H1 (cell line): ENCODE measurements around the gene PDE8A. TPM values are rescaled to one million over a fixed set of nuclear protein-coding genes. Genes with fewer than 3 reads are reported as not detected.

Experiments
- CTCF ChIA-PET: fragments of 300-600 bp; sonication (Branson Sonifier 250); formaldehyde crosslinking; loops from one replicate; lab custom pipeline; 2021; ENCODE audit not compliant: partially characterized antibody; lab: Charles Lee
- POLR2A ChIA-PET: fragments of 300-600 bp; sonication (Branson Sonifier 250); formaldehyde crosslinking; loops from one replicate; lab custom pipeline; 2021; ENCODE audit warnings: inconsistent platforms; ENCODE audit not compliant: partially characterized antibody; lab: Charles Lee
- DNase-seq, 2 experiments: peaks; one replicate each; pipeline versions ENCODE4 v3.0.0 to v3.0.0-alpha.2; 2010 to 2022; ENCODE audit warnings: low spot score in 2 of 2, low read depth in 1 of 2, mixed read lengths in 1 of 2
- FAIRE-seq: peaks from 2 replicates; lab custom pipeline; 2011; peaks lifted over from hg19 to GRCh38; lab: Jason Lieb, UNC
- H2AFZ ChIP-seq: 2 replicates; pipeline ENCODE4 v1.8.1; 2012; ENCODE audit warnings: low read length, inconsistent platforms
- H2AK5ac ChIP-seq: 2 replicates; pipeline ENCODE4 v1.6.1; 2013; ENCODE audit warnings: low read depth, low read length
- H2BK120ac ChIP-seq: replicated peaks from 2 replicates; pipeline ENCODE3; 2013; ENCODE audit warnings: low read depth, low read length, inconsistent platforms
- H2BK12ac ChIP-seq: 2 replicates; pipeline ENCODE4 v1.6.1; 2013; ENCODE audit warnings: low read depth, low read length
- H2BK15ac ChIP-seq: 2 replicates; pipeline ENCODE4 v1.6.1; 2013; ENCODE audit warnings: low read length
- H2BK20ac ChIP-seq: 2 replicates; pipeline ENCODE4 v1.6.1; 2013; ENCODE audit warnings: low read length
- H2BK5ac ChIP-seq: 2 replicates; pipeline ENCODE4 v1.6.1; 2013; ENCODE audit warnings: low read depth, low read length
- H3K14ac ChIP-seq: 2 replicates; pipeline ENCODE4 v1.6.1; 2013; ENCODE audit warnings: inconsistent platforms; ENCODE audit not compliant: insufficient read length
- H3K18ac ChIP-seq: 2 replicates; pipeline ENCODE4 v1.6.1; 2013; ENCODE audit warnings: low read length; ENCODE audit errors: extremely low read depth
- H3K23ac ChIP-seq: 2 replicates; pipeline ENCODE4 v1.6.1; 2013; ENCODE audit warnings: inconsistent platforms; ENCODE audit not compliant: insufficient read length
- H3K23me2 ChIP-seq: 2 replicates; pipeline ENCODE4 v1.6.1; 2013; ENCODE audit warnings: low read depth, low read length
- H3K27ac ChIP-seq: 2 replicates; pipeline ENCODE4 v1.6.1; 2011; ENCODE audit warnings: low read depth, low read length, inconsistent platforms
- H3K27me3 ChIP-seq, 4 experiments: replicated peaks in 1 of 4; 1 replicate in 1 of 4; 2 replicates in 3 of 4; pipeline versions ENCODE4 v1.6.1 to v1.8.1; 2011 to 2013; ENCODE audit warnings: low read length in 3 of 4, mild to moderate bottlenecking in 3 of 4, inconsistent platforms in 2 of 4, mixed read lengths in 2 of 4, moderate library complexity in 1 of 4; ENCODE audit not compliant: control insufficient read depth in 3 of 4, insufficient read depth in 3 of 4; ENCODE audit errors: extremely low read depth in 1 of 4
- H3K36me3 ChIP-seq, 4 experiments: 2 replicates each; pipeline versions ENCODE4 v1.6.1 to v1.8.1; 2011 to 2013; ENCODE audit warnings: mild to moderate bottlenecking in 4 of 4, low read length in 3 of 4, moderate library complexity in 2 of 4, control low read depth in 1 of 4, inconsistent platforms in 1 of 4; ENCODE audit not compliant: insufficient read depth in 4 of 4, control insufficient read depth in 2 of 4
- H3K4ac ChIP-seq: replicated peaks from 2 replicates; pipeline ENCODE3; 2013; ENCODE audit warnings: low read length, low read depth, mixed read lengths, inconsistent platforms; ENCODE audit not compliant: insufficient read length
- H3K4me1 ChIP-seq, 4 experiments: replicated peaks in 1 of 4; 1 replicate in 1 of 4; 2 replicates in 3 of 4; pipeline versions ENCODE4 v1.6.1 to v1.8.1; 2011 to 2013; ENCODE audit warnings: low read length in 3 of 4, inconsistent platforms in 2 of 4, mixed read lengths in 1 of 4; ENCODE audit not compliant: insufficient read depth in 4 of 4, control insufficient read depth in 3 of 4
- H3K4me2 ChIP-seq, 2 experiments: 2 replicates each; pipeline versions ENCODE4 v1.6.1 to v1.8.1; 2011 to 2013; ENCODE audit warnings: low read depth in 2 of 2, low read length in 2 of 2, control low read depth in 1 of 2, inconsistent platforms in 1 of 2, mild to moderate bottlenecking in 1 of 2; ENCODE audit not compliant: insufficient read depth in 1 of 2
- H3K4me3 ChIP-seq, 4 experiments: fragments of 200-600, 300-600 bp in 1 of 4; sonication (generic), shearing (Covaris generic), sonication (Bioruptor Twin) in 1 of 4; 2 replicates each; pipeline versions ENCODE4 v1.5.1 to v1.8.1; 2011 to 2016; ENCODE audit warnings: low read length in 4 of 4, low read depth in 3 of 4, control low read depth in 2 of 4, inconsistent platforms in 2 of 4, mild to moderate bottlenecking in 2 of 4, mixed read lengths in 1 of 4, moderate library complexity in 1 of 4; ENCODE audit not compliant: insufficient read depth in 2 of 4; ENCODE audit errors: extremely low read depth in 1 of 4
- H3K56ac ChIP-seq: replicated peaks from 2 replicates; pipeline ENCODE3; 2013; ENCODE audit warnings: low read depth, mild to moderate bottlenecking, mixed read lengths, low read length, inconsistent platforms; ENCODE audit not compliant: insufficient read length
- H3K79me1 ChIP-seq: 2 replicates; pipeline ENCODE4 v1.6.1; 2013; ENCODE audit warnings: low read depth, low read length, control low read depth
- H3K79me2 ChIP-seq, 2 experiments: 2 replicates each; pipeline versions ENCODE4 v1.6.1 to v1.8.1; 2012 to 2013; ENCODE audit warnings: low read length in 2 of 2, mild to moderate bottlenecking in 2 of 2, inconsistent platforms in 1 of 2; ENCODE audit not compliant: insufficient read depth in 2 of 2, control insufficient read depth in 1 of 2
- H3K9ac ChIP-seq, 4 experiments: replicated peaks in 1 of 4; 1 replicate in 1 of 4; 2 replicates in 3 of 4; pipeline versions ENCODE4 v1.6.1 to v1.8.1; 2011 to 2013; ENCODE audit warnings: low read depth in 3 of 4, low read length in 3 of 4, control low read depth in 2 of 4, mild to moderate bottlenecking in 2 of 4, moderate library complexity in 2 of 4, inconsistent platforms in 1 of 4; ENCODE audit errors: extremely low read depth in 1 of 4
- H3K9me3 ChIP-seq, 2 experiments: 2 replicates each; pipeline versions ENCODE4 v1.6.1 to v1.8.1; 2012 to 2013; ENCODE audit warnings: mild to moderate bottlenecking in 2 of 2, moderate library complexity in 2 of 2, control low read depth in 1 of 2, inconsistent platforms in 1 of 2, low read depth in 1 of 2, low read length in 1 of 2, mixed read lengths in 1 of 2; ENCODE audit not compliant: insufficient read depth in 2 of 2
- H4K20me1 ChIP-seq, 2 experiments: replicated peaks in 1 of 2; 2 replicates each; pipeline versions ENCODE3 to v1.8.1; 2011 to 2013; ENCODE audit warnings: inconsistent platforms in 2 of 2, low read length in 2 of 2, mild to moderate bottlenecking in 1 of 2; ENCODE audit not compliant: insufficient read depth in 2 of 2, control insufficient read depth in 1 of 2
- H4K5ac ChIP-seq: 2 replicates; pipeline ENCODE4 v1.6.1; 2013; ENCODE audit warnings: low read length, low read depth, mixed read lengths, inconsistent platforms; ENCODE audit not compliant: insufficient read length
- H4K8ac ChIP-seq: 2 replicates; pipeline ENCODE4 v1.8.0; 2013; ENCODE audit warnings: mild to moderate bottlenecking, moderate library complexity, low read length, inconsistent platforms; ENCODE audit not compliant: insufficient read depth; ENCODE audit errors: extremely low read depth
- H4K91ac ChIP-seq: replicated peaks from 2 replicates; pipeline ENCODE3; 2013; ENCODE audit warnings: low read length, mixed read lengths, inconsistent platforms; ENCODE audit not compliant: insufficient read length
- BRCA1 ChIP-seq: IDR thresholded peaks from 2 replicates; pipeline ENCODE4 v1.6.1; 2012; ENCODE audit warnings: low read depth, low read length, improper control_type of control experiment
- CBX8 ChIP-seq: fragments of 300-800, 300-1000 bp; sonication (generic); IDR thresholded peaks from 2 replicates; pipeline ENCODE4 v1.7.1; 2016; ENCODE audit warnings: low read depth, low read length, borderline replicate concordance
- EGR1 ChIP-seq: IDR thresholded peaks from 2 replicates; pipeline ENCODE4 v1.6.1; 2011; ENCODE audit warnings: low read depth, low read length, borderline replicate concordance
- EP300 ChIP-seq, 2 experiments: IDR thresholded peaks; 1 replicate in 1 of 2; 2 replicates in 1 of 2; pipeline ENCODE4 v1.6.1; 2011 to 2012; ENCODE audit warnings: low read depth in 2 of 2, low read length in 2 of 2, mild to moderate bottlenecking in 2 of 2, borderline replicate concordance in 1 of 2, inconsistent platforms in 1 of 2, moderate library complexity in 1 of 2
- EZH2 ChIP-seq: fragments of 200-600 bp; sonication (generic); IDR thresholded peaks from 2 replicates; pipeline ENCODE4 v1.7.1; 2012; ENCODE audit warnings: low read depth, mild to moderate bottlenecking, moderate library complexity, low read length, inconsistent platforms; ENCODE audit not compliant: severe bottlenecking
- FOSL1 ChIP-seq: IDR thresholded peaks from 2 replicates; pipeline ENCODE4 v1.6.1; 2011; ENCODE audit warnings: mild to moderate bottlenecking, low read depth, low read length, moderate library complexity; ENCODE audit not compliant: insufficient read depth
- GABPA ChIP-seq: IDR thresholded peaks from 2 replicates; pipeline ENCODE4 v1.6.1; 2011; ENCODE audit warnings: mild to moderate bottlenecking, low read length, moderate library complexity, borderline replicate concordance; ENCODE audit not compliant: insufficient read depth
- JUN ChIP-seq: IDR thresholded peaks from 2 replicates; pipeline ENCODE4 v1.6.1; 2011; ENCODE audit warnings: low read depth, mild to moderate bottlenecking, improper control_type of control experiment, low read length
- NANOG ChIP-seq: IDR thresholded peaks from 2 replicates; pipeline ENCODE4 v1.6.1; 2011; ENCODE audit warnings: low read length, low read depth, mild to moderate bottlenecking, inconsistent platforms; ENCODE audit not compliant: insufficient read depth, poor library complexity, severe bottlenecking
- NRF1 ChIP-seq: IDR thresholded peaks from 2 replicates; pipeline ENCODE4 v1.6.1; 2011; ENCODE audit warnings: mild to moderate bottlenecking, low read depth, low read length, improper control_type of control experiment
- POLR2A ChIP-seq, 2 experiments: IDR thresholded peaks; 1 replicate in 1 of 2; 2 replicates in 1 of 2; pipeline ENCODE4 v1.6.1; 2011; ENCODE audit warnings: low read depth in 2 of 2, low read length in 2 of 2, mild to moderate bottlenecking in 2 of 2; ENCODE audit errors: control extremely low read depth in 1 of 2
- SP1 ChIP-seq: IDR thresholded peaks from 2 replicates; pipeline ENCODE4 v1.6.1; 2011; ENCODE audit warnings: low read depth, low read length
- SUZ12 ChIP-seq: fragments of 200-600 bp; sonication (generic); IDR thresholded peaks from 2 replicates; pipeline ENCODE4 v1.6.1; 2012; ENCODE audit warnings: mild to moderate bottlenecking, inconsistent platforms, low read length, moderate library complexity, mixed read lengths
- TCF12 ChIP-seq: IDR thresholded peaks from 2 replicates; pipeline ENCODE4 v1.6.1; 2011; ENCODE audit warnings: low read depth, mild to moderate bottlenecking, low read length
- YY1 ChIP-seq: IDR thresholded peaks from 2 replicates; pipeline ENCODE4 v1.6.1; 2011; ENCODE audit warnings: low read depth, mild to moderate bottlenecking, low read length
- WGBS, 2 experiments: shearing (Covaris generic) in 1 of 2; methylation state at CpG; one replicate each; pipeline versions ENCODE4 v1.1.6 to v1.1.7; 2013 to 2015; ENCODE audit warnings: low lambda C conversion rate in 2 of 2, mixed read lengths in 2 of 2, inconsistent platforms in 1 of 2, low coverage in 1 of 2, missing lambda C conversion rate in 1 of 2; ENCODE audit not compliant: insufficient replicate concordance in 2 of 2, insufficient coverage in 1 of 2, insufficient read length in 1 of 2; ENCODE audit errors: extremely low coverage in 1 of 2, missing lambda C conversion rate in 1 of 2; 5-methylcytosine and 5-hydroxymethylcytosine counted together
- polyA plus RNA-seq, 7 experiments: library from polyadenylated mRNA; depleted of rRNA in 3 of 7; stranded (reverse) in 5 of 7; unstranded in 2 of 7; fragments of >200 nt in 5 of 7; fragments of 200-250 nt in 2 of 7; gene quantifications; 1 replicate in 5 of 7; 2 replicates in 1 of 7; 4 replicates in 1 of 7; pipeline versions ENCODE4 v1.2.1 to v1.2.3, GENCODE V29; 2011 to 2013; ENCODE audit warnings: missing spikeins in 2 of 7, mixed read lengths in 2 of 7
- total RNA-seq: library from RNA; stranded (reverse); fragmentation: NEBNext Ultra II Directional; extraction: Animal tissue kit (Norgen Biotek cat#: 25700); gene quantifications from 2 replicates; pipeline ENCODE4 v1.2.1, GENCODE V29; 2021

The PDE8A gene
- total and polyA plus RNA-seq, 2 of the 8 experiments (the other 6 are each of a cell fraction or from before 2014, with no cell fraction given), result 6.9 to 7.8 TPM

DNA sequence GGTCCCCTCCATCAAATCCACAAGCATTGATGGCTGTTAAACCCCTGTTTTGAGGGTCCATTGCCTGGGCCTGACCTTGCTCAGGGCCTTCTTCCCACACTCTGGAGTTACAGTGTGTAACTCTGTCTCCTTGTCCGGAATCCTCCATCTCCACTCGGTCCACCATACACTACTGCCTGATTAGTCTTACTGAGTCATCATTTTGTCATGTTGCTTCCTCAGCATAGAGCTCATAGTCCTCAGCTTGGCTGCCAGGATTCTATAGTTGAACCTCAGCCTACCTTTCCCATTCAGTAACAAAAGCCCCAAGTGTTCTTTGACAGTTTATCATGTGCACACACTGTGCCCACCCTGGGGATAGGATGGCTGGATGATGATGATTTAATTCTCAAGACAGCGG lies 113.0 kb downstream of the PDE8A start:
- H2AFZ ChIP-seq, result no peak overlapping the region
- no peak overlapping the region for H4K8ac ChIP-seq
- no peak for FAIRE-seq
- no peak for TF ChIP-seq TCF12
- TF ChIP-seq BRCA1, result no peak
- TF ChIP-seq SUZ12, result no peak
- no peak for TF ChIP-seq NANOG
- TF ChIP-seq NRF1, result no peak
- no peak for TF ChIP-seq FOSL1
- no peak for TF ChIP-seq CBX8
- TF ChIP-seq SP1, result no peak
- no peak for TF ChIP-seq POLR2A (IDR thresholded peaks at IDR 0.05; ENCODE audit: control extremely low read depth in 1 of 2, low read depth in 2 of 2, low read length in 2 of 2)
- no peak for TF ChIP-seq JUN
- no peak for TF ChIP-seq EZH2
- TF ChIP-seq EP300 (IDR thresholded peaks at IDR 0.05; ENCODE audit: borderline replicate concordance in 1 of 2, low read depth in 2 of 2, low read length in 2 of 2), result no peak
- TF ChIP-seq EGR1, result no peak
- no peak for TF ChIP-seq GABPA
- TF ChIP-seq YY1, result no peak

More for the DNA sequence above, 113.0 kb downstream of the PDE8A start:
- Histone ChIP-seq H2BK120ac (no peak overlapping the region), H4K20me1 (no peaks in the 10 kb centered on the region), H3K56ac (no peak overlapping the region), H3K4me2 (no peak overlapping the region), H3K23me2 (no peaks in the 10 kb centered on the region), H3K4ac (no peak overlapping the region), H2BK20ac (no peak overlapping the region), H2AK5ac (no peak overlapping the region), H3K27me3 (no peaks in the 10 kb centered on the region), H3K14ac (no peak overlapping the region), H3K36me3 (0 out of 8 replicates have a peak, but pooled peaks cover 0 to 3% (median 0%) of the 10 kb centered on the region in 4 experiments), H3K79me2 (no peaks in the 10 kb centered on the region), H3K4me1 (peaks cover 0 to 4% (median 1%) of the 10 kb centered on the region in 4 experiments; a peak in 2 of 7 replicates), H2BK12ac (no peak overlapping the region), H3K9me3 (no peaks in the 10 kb centered on the region), H4K91ac (no peak overlapping the region), H3K4me3 (no peak overlapping the region), H3K18ac (no peak overlapping the region), H3K79me1 (peaks cover 2% of the 10 kb centered on the region; the same call in 1 of the 2 replicates), H2BK5ac (no peak overlapping the region), H4K5ac (no peak overlapping the region), H3K23ac (no peak overlapping the region), H3K9ac (no peak overlapping the region), H3K27ac (no peak overlapping the region), H2BK15ac (no peak overlapping the region)
- CTCF ChIA-PET, result interaction anchor here (0.6 to 1.1 kb wide), 2 partner anchors 166 to 361 kb away, joined by 3 read pairs; no protein-coding TSS in a partner anchor
- 97% methylated on average over 3 of the region's 3 CpGs; no CpG with 5 or more reads in 1 of the 2 experiments for WGBS, 2 experiments
- POLR2A ChIA-PET, result interaction anchor here (1.2 kb wide), 1 partner anchor 14 kb away, joined by 3 read pairs; no protein-coding TSS in a partner anchor
- DNase-seq, result no peak
